GM19397 (cell line): Measurements from ENCODE around the gene GTF3C1.
A peak's percentile ranks its signal among the peaks of the same experiment; 100 is the strongest.
"Not testable (repeated sequence)": the region's sequence is repeated elsewhere in the genome, so short reads cannot be mapped to it uniquely, and the experiment has no call there.

Source experiments
- ATAC-seq: cut with Tn5 transposase; IDR thresholded peaks from one replicate; pipeline ENCODE4 v1.9.1; 2021; ENCODE audit warnings: mild to moderate bottlenecking, moderate library complexity; ENCODE audit not compliant: unreplicated experiment

Gene GTF3C1

GRCh38 chr16:27464626-27465482 is 84.9 kb downstream of the GTF3C1 start:
- ATAC-seq = no peak

GRCh38 chr16:27463741-27464591 is 85.7 kb downstream of the GTF3C1 start:
- no peak for ATAC-seq

- no peak for ATAC-seq
Measured at GRCh38 chr16:27462846-27463682, 86.6 kb downstream of the GTF3C1 start.

DNA sequence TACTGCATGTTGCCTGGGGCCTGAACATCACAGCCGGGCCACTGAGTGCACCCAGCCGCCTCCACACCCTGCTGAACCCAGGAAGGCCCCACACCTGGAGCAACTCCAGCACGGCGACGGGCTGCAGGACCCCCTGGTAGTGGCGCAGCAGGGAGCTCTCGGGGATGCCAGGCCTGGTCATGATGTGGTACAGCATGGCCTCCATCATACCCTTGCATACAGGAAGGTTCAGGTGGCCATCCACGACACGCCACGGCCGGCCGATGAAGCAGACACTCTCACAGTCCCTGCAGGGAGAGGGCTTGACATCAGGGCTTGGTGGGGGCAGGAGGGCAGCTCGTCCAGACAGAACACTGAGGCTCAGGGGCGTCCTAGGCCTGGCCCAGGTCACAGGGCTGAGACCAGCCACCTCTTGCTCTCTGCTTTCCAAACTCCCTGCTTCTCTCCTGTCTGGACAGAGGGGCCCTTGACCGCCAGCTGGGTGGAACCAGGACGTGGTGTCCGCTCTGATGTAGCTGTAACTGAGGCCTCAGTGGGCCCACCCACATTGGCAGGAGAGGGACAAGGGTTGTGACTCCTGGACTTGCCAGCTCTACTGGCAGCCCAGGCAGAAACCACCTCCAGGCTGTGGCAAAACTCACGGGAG is 87.4 kb downstream of the GTF3C1 start:
- ATAC-seq = no peak

DNA sequence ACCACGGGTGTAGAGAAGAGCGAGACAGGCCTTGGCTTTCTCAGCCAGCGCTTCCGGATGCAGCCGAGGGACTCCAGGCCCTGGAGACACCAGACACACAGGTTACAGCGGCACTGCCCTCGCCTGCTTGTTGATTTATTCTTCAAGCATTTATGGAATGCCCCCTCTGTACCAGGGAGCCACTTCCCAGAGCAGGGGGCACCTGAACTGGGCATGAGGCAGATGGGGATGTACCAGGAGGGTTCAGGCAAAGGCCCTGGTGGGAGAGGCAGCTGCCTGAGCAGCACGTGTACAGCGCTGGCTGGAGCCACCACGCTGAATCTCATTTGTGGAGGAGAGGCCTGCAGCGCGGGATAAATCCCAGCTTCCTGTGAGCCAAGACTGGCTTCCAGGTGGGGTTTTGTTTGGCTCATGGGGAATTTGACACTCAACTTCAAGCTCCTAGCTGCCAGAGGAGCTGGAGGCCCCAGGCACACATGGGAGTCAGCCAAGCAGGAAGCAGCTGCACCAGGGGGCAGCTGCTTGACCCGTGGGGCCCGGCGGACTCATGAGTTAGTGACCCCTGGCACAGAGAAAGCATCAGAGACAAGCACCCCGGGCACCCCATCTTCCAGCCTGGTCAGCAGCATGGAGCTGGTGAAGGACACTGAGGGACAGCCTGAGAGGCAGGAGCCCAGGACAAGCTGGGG is 88.1 kb downstream of the GTF3C1 start:
- no peak for ATAC-seq

DNA sequence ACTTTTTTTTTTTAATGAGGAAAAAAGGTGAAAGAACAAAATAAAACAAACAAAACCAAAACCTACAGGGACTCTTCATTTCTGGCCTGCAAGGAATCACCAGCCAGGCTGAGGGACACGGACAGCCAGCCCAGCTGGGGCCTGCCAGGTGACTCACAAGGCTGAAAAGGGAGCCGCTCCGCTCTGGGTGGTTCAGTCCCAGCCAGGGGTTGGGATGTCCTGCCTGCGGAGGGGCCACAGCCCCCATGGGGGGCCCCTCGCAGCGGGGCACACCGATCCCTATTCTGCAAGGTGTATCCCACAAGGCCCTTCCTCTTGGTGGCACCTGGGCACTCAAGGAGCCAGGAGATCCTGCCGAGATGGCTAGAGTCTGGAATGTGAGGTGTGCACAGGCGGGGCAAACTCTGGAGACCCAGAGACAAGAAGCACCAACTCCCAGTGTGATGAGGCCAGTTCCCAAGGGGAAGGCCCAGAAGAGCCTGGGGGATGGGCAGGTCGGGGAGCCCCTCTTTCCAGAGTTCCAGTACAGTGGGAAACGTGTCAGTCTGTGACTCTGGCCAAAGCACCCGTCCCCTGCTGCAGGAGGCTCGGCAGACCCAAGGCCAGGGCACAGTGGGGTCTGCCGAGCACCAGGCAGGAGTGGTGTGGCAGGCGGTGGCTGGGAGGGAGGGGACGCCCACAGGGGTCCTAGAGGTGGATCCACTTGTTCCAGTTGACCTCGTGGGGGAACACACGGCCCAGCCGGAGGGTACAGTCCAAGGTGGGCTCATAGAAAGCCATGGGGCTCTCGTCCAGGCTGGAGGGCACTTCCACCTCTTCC is 88.8 kb downstream of the GTF3C1 start:
- no peak for ATAC-seq

GRCh38 chr16:27460213-27460612 is 89.5 kb downstream of the GTF3C1 start:
- ATAC-seq = no peak

- no peak for ATAC-seq
Measured at GRCh38 chr16:27458987-27459688, 90.6 kb downstream of the GTF3C1 start.

- ATAC-seq = no peak
Measured at GRCh38 chr16:27458258-27458657, 91.5 kb downstream of the GTF3C1 start.

DNA sequence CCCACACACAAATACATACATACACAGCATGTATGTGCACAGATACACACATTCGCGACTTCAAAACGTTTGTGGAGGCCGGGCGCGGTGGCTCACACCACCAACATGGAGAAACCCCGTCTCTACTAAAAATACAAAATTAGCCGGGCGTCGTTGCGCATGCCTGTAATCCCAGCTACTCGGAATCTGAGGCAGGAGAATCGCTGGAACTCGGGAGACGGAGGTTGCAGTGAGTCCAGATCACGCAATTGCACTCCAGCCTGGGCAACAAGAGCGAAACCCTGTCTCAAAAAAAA is 92.2 kb downstream of the GTF3C1 start:
- ATAC-seq = not testable (repeated sequence)

DNA sequence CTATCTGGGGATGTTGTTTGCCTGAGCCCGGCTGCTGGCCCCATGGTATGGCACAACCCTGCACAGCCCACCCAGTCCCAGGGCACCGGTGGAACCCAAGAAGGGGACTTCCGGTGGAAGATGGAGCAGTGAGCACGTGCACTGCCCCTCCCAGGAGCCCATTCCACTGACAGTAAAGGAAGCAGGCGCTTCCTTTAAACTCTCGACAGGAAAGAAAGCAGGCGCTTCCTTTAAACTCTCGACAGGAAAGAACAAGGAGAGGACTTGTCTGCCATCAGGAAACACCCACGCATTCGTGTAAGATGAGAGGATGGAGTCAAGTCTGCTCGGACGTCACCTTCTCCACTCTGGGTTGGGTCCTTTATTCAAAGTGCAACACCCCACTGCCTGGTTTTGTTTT is 94.0 kb downstream of the GTF3C1 start:
- ATAC-seq = no peak

DNA sequence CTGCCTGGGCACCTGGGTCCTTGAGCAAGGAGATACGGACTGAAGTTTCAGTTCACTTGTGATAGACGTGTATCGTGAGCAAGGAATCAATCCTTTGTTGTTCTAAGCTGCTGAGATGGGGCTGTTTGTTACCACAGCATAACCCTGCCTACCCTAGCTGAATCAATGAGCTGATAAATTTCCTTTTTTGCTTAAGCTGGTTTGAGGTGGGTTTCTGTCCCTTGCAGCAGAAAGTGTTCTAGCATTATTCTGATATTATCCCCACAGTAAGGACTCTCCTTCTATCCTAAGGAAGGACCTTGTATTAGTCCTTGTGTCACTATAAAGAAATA is 96.3 kb downstream of the GTF3C1 start:
- no peak for ATAC-seq

- no peak for ATAC-seq
Measured at GRCh38 chr16:27452569-27453493, 96.9 kb downstream of the GTF3C1 start.

GRCh38 chr16:27450196-27450549 is 99.5 kb downstream of the GTF3C1 start:
- peak; percentile 16 for ATAC-seq

DNA sequence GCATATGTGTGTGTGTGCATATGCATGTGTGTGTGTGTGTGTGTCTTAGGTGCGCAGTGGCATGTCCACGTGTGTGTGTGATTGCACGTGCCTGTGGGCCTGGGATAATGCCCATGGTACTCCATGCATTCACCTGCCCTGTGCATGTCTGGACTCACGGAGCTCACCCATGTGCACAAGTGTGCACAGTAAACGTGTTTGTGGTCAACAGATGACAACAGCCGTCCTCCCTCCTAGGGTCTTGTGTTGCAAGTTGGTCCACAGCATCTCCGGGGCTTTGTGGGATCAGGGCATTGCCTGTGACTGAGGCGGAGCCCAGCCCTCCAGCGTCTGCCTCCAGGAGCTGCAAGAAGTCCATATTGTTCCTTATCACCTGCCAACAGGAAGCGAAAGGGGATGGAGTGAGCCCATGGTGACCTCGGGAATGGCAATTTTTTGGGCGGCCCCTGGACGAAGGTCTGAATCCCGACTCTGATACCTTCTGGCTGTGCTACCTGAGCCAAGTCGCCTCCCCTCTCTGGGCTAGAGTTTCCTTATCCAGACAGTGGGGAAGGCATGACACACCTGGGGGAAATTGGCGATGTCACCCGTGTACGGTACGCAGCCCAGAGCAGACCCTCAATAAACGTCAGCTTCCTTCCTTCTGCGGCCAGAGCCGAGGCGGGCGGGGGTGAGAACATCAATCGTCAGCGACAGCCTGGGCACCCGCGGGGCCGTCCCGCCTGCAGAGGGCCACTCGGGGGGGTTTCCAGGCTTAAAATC is 100.1 kb downstream of the GTF3C1 start:
- peak; percentile 53 for ATAC-seq

DNA sequence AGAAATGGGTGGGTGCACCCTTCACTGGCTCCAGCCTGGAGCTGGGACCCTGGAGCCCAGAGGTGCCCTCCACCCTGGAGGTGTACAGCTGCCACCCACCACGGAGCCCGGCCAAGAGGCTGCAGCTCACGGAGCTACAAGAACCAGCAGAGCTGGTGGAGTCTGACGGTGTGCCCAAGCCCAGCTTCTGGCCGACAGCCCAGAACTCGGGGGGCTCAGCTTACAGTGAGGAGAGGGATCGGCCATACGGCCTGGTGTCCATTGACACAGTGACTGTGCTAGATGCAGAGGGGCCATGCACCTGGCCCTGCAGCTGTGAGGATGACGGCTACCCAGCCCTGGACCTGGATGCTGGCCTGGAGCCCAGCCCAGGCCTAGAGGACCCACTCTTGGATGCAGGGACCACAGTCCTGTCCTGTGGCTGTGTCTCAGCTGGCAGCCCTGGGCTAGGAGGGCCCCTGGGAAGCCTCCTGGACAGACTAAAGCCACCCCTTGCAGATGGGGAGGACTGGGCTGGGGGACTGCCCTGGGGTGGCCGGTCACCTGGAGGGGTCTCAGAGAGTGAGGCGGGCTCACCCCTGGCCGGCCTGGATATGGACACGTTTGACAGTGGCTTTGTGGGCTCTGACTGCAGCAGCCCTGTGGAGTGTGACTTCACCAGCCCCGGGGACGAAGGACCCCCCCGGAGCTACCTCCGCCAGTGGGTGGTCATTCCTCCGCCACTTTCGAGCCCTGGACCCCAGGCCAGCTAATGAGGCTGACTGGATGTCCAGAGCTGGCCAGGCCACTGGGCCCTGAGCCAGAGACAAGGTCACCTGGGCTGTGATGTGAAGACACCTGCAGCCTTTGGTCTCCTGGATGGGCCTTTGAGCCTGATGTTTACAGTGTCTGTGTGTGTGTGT is 100.9 kb downstream of the GTF3C1 start:
- ATAC-seq = no peak
